ENCODE measurements around the gene TM4SF5. TPM values are rescaled to one million over a fixed set of nuclear protein-coding genes. Genes with fewer than 3 reads are reported as not detected.

Gene TM4SF5
- polyA plus RNA-seq, 1 donor from 2014 or later: not detected

DNA sequence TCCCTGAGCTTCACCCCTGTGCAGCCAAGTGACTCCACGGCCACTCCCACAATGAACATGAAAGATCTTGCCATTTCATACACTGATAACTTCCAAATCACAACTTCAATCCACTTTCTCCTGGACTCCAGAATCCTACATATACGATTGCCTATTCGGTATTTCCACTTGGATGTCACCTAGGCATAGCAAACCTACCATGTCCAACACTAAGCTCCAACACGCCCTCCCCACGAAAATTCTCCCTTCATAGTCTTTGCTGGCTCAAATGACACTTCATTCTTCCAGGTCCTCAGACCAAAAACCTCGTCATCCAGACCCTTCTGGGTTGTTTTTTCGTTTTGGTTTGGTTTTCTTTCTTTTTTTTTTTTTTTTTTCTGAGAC is 19.0 kb downstream of the TM4SF5 start:
- Mint-ChIP-seq H3K27ac (peak overlapping the region in 2 of 3 donors; percentile 7 to 87), H3K4me1 (peaks cover 7 to 15% (median 14%) of the 10 kb centered on the region in 3 donors), H3K4me3 (peak overlapping the region; percentile 75 to 92 (median 82)), H3K27me3 (peaks cover 29% of the 10 kb centered on the region), H3K36me3 (no peaks in the 10 kb centered on the region), H3K9me3 (no peaks in the 10 kb centered on the region)

DNA sequence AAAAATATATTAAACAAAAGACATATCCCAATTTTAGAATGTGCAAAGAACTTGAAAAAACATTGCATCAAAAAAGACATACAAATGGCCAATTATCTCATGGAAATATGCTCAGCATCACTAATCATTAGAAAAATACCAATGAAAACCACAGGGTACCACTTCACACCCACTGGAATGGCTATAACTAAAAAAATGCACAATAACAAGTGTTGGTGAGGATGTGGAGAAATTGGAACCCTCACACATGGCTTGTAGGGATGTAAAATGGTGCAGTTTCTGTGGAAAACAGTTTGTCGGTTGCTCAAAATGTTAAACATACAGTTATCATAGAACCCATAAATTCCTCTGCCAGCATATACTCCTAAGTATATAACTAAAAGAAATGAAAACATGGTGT is 23.5 kb downstream of the TM4SF5 start:
- Mint-ChIP-seq H3K4me3 (peak overlapping the region in 2 of 4 donors; percentile 100), H3K9me3 (no peaks in the 10 kb centered on the region), H3K4me1 (peaks cover 10 to 12% (median 12%) of the 10 kb centered on the region in 3 donors), H3K27ac (no peak overlapping the region), H3K36me3 (peaks cover 4% of the 10 kb centered on the region), H3K27me3 (peaks cover 2% of the 10 kb centered on the region)

GRCh38 chr17:4796552-4796920 is 24.9 kb downstream of the TM4SF5 start:
- Mint-ChIP-seq H3K36me3 (peaks cover 4% of the 10 kb centered on the region), H3K27ac (peak overlapping the region; percentile 30 to 98 (median 96)), H3K9me3 (no peaks in the 10 kb centered on the region), H3K4me3 (peak overlapping the region; percentile 92 to 100 (median 100)), H3K4me1 (peaks cover 6 to 8% (median 6%) of the 10 kb centered on the region in 3 donors), H3K27me3 (no peaks in the 10 kb centered on the region)

- Mint-ChIP-seq H3K36me3 (peaks cover 4% of the 10 kb centered on the region), H3K27ac (peak overlapping the region in 2 of 3 donors; percentile 6 to 86), H3K4me1 (peaks cover 6 to 8% (median 6%) of the 10 kb centered on the region in 3 donors), H3K4me3 (peak overlapping the region in 2 of 4 donors; percentile 26 to 48), H3K27me3 (no peaks in the 10 kb centered on the region), H3K9me3 (no peaks in the 10 kb centered on the region)
These were observed 28.9 kb downstream of the TM4SF5 start for GRCh38 chr17:4800462-4801196.

GRCh38 chr17:4802228-4802627 is 30.5 kb downstream of the TM4SF5 start, which contains the start of gene C17orf114:
C17orf114 (minus strand) TSS chr17:4802328.
- Mint-ChIP-seq H3K27me3 (no peaks in the 10 kb centered on the region), H3K36me3 (no peaks in the 10 kb centered on the region), H3K9me3 (no peaks in the 10 kb centered on the region), H3K4me1 (peaks cover 2 to 6% (median 5%) of the 10 kb centered on the region in 3 donors), H3K4me3 (peak within 1 kb of the TSS in 2 of 4 donors; percentile 48 to 75), H3K27ac (no peak within 1 kb of the TSS)

DNA sequence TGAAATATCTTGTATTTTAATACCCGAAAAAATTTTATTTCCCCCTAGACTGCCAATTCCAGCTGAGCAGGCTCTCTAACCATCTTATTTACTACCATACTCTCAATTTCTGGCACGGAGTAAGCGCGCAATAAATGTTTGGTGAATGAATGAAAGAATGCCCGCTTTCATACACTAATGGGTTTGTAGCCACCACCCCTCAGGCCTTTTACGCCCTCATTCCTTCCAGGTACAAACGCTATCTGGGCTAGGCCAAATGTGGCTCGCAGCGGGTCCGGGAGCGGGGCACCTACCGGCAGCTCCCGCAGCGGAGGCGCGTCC is 34.7 kb downstream of the TM4SF5 start:
- H3K4me3 Mint-ChIP-seq: peak overlapping the region; percentile 67 to 83 (median 78)
- peaks cover 6 to 13% (median 10%) of the 10 kb centered on the region in 3 donors for H3K4me1 Mint-ChIP-seq
- H3K27ac Mint-ChIP-seq: peak overlapping the region in 1 of 3 donors; percentile 35
- peaks cover 6% of the 10 kb centered on the region for H3K36me3 Mint-ChIP-seq
- no peaks in the 10 kb centered on the region for H3K27me3 Mint-ChIP-seq
- no peaks in the 10 kb centered on the region for H3K9me3 Mint-ChIP-seq

GRCh38 chr17:4806777-4807604 is 35.3 kb downstream of the TM4SF5 start, which contains the start of gene PLD2:
PLD2 (plus strand) TSS chr17:4807152; CDS start chr17:4807773, 621 bp downstream.
- peaks cover 6 to 13% (median 10%) of the 10 kb centered on the region in 3 donors for H3K4me1 Mint-ChIP-seq
- peak within 1 kb of the TSS in 1 of 3 donors; percentile 35 for H3K27ac Mint-ChIP-seq
- H3K4me3 Mint-ChIP-seq: peak within 1 kb of the TSS; percentile 79 to 90 (median 85)
- no peaks in the 10 kb centered on the region for H3K9me3 Mint-ChIP-seq
- peaks cover 6% of the 10 kb centered on the region for H3K36me3 Mint-ChIP-seq
- H3K27me3 Mint-ChIP-seq: no peaks in the 10 kb centered on the region

DNA sequence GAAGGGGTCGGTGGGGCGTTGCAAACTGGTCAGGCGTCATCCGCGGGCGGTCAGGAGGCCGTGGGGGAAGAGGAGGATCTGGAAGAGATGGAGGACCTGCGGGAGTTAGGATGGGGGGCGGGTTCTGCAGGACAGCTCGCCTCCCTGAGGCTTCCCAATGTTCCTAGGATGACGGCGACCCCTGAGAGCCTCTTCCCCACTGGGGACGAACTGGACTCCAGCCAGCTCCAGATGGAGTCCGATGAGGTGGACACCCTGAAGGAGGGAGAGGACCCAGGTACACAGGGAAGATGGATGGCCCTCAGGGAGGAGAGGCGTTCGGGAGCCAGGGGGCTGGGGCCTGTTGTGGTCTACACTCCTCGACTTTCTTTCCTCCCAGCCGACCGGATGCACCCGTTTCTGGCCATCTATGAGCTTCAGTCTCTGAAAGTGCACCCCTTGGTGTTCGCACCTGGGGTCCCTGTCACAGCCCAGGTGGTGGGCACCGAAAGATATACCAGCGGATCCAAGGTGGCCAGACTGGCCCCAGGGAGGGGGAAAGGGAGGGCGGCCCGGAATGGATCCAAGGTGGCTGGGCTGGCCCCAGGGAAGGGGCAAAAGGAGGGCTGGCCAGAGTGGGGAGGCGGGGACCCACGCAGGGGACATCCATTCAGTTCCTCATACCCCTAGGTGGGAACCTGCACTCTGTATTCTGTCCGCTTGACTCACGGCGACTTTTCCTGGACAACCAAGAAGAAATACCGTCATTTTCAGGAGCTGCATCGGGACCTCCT is 36.1 kb downstream of the TM4SF5 start:
- H3K4me3 Mint-ChIP-seq: peak overlapping the region; percentile 79 to 90 (median 85)
- peak overlapping the region in 1 of 3 donors; percentile 47 for H3K27ac Mint-ChIP-seq
- peaks cover 6% of the 10 kb centered on the region for H3K36me3 Mint-ChIP-seq
- peaks cover 6 to 13% (median 10%) of the 10 kb centered on the region in 3 donors for H3K4me1 Mint-ChIP-seq
- no peaks in the 10 kb centered on the region for H3K27me3 Mint-ChIP-seq
- no peaks in the 10 kb centered on the region for H3K9me3 Mint-ChIP-seq

DNA sequence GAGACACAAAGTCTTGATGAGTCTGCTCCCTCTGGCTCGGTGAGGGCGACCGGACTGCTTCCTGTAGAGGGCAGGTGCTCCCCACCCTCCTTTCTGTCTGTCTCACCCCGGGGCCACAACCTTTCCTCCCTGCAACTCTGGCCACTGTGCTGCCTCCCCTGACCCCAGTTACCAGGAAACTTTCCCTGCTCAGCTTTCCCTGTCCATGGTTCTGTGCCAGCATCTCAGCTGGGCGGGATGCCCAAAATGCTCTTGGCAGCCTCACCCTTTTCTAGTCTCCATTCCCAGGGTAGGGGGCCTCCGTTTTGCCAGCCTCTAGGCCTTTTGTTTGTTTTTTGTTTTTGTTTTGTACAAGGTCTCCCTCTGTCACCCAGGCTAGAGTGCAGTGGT is 36.7 kb downstream of the TM4SF5 start:
- no peaks in the 10 kb centered on the region for H3K9me3 Mint-ChIP-seq
- no peaks in the 10 kb centered on the region for H3K27me3 Mint-ChIP-seq
- peaks cover 6 to 13% (median 10%) of the 10 kb centered on the region in 3 donors for H3K4me1 Mint-ChIP-seq
- peak overlapping the region; percentile 79 to 90 (median 85) for H3K4me3 Mint-ChIP-seq
- peaks cover 6% of the 10 kb centered on the region for H3K36me3 Mint-ChIP-seq
- peak overlapping the region in 2 of 3 donors; percentile 47 to 95 for H3K27ac Mint-ChIP-seq

GRCh38 chr17:4810696-4811290 is 39.1 kb downstream of the TM4SF5 start:
- Mint-ChIP-seq H3K4me1 (peaks cover 6 to 13% (median 10%) of the 10 kb centered on the region in 3 donors), H3K27me3 (no peaks in the 10 kb centered on the region), H3K4me3 (peak overlapping the region in 1 of 4 donors; percentile 55), H3K36me3 (peaks cover 6% of the 10 kb centered on the region), H3K9me3 (no peaks in the 10 kb centered on the region), H3K27ac (no peak overlapping the region)

DNA sequence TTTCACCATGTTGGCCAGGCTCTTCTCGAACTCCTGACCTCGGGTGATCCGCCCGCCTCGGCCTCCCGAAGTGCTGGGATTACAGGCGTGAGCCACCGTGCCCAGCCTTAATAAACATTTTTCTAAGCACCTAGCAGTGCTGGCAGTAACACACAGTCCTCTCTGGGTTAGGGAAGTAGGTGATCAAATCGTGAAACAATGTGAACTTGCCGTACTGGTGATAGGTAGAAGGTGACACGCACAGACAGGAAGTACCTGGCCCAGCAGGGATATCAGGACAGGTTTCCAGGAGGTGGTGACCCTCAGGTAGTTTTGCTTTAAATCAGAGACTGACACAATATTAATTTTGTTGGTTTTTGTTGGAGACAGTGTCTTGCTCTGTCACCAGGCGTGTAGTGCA is 39.8 kb downstream of the TM4SF5 start:
- H3K27me3 Mint-ChIP-seq: no peaks in the 10 kb centered on the region
- H3K4me3 Mint-ChIP-seq: peak overlapping the region in 1 of 4 donors; percentile 15
- no peaks in the 10 kb centered on the region for H3K9me3 Mint-ChIP-seq
- H3K4me1 Mint-ChIP-seq: peaks cover under 1 to 8% (median 8%) of the 10 kb centered on the region in 3 donors
- peaks cover 6% of the 10 kb centered on the region for H3K36me3 Mint-ChIP-seq
- no peak overlapping the region for H3K27ac Mint-ChIP-seq

DNA sequence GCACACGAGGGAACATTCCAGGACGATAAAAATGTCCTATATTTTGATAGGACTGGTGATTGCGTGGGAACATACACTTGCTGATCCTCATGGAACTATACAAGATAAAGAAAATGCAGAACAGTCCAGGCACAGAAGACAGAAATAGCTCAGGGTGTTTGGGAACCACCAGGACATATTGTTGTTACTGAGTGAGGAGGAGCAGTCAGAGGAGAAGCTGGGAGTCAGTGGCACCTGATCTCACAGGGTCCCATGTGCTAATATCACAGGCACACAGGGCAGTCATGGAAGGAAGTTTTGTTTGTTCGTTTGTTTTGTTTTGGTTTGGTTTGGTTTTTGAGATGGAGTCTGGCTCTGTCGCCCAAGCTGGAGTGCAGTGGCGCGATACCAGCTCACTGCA is 41.0 kb downstream of the TM4SF5 start:
- no peaks in the 10 kb centered on the region for H3K27me3 Mint-ChIP-seq
- no peak overlapping the region for H3K4me3 Mint-ChIP-seq
- peak overlapping the region in 1 of 3 donors; percentile 5 for H3K27ac Mint-ChIP-seq
- peaks cover 6% of the 10 kb centered on the region for H3K36me3 Mint-ChIP-seq
- no peaks in the 10 kb centered on the region for H3K9me3 Mint-ChIP-seq
- peaks cover 0 to 8% (median 8%) of the 10 kb centered on the region in 3 donors for H3K4me1 Mint-ChIP-seq

DNA sequence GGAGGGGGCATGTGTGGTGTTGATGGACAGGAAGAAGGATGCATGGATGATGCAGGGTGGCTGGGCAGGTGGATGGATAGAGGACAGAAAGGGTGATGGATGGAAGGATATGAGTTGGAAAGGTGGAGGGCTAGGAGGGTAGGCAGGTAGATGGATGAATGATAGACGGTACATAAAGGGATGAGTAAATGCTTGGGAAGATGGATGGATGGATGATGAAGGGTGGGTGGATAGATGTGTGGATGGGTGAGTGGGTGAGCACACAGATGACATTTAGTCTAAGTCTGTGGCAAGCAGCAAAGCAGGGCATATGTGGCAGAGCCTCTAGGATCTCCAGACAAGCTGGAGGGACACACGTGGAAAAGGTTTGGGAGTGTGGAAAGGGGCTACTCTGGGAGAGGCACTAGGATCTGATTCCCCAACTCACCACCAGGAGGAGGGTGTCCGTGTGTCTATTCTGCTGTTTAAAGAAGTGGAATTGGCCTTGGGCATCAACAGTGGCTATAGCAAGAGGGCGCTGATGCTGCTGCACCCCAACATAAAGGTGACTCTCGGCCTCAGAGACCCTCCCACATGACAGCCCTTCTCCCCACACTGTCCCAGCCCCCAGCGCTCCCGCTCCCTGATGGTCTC is 43.5 kb downstream of the TM4SF5 start:
- Mint-ChIP-seq H3K9me3 (no peaks in the 10 kb centered on the region), H3K36me3 (peaks cover 5% of the 10 kb centered on the region), H3K27ac (no peak overlapping the region), H3K27me3 (no peaks in the 10 kb centered on the region), H3K4me1 (peaks cover 0 to 6% (median 0%) of the 10 kb centered on the region in 3 donors), H3K4me3 (no peak overlapping the region)

DNA sequence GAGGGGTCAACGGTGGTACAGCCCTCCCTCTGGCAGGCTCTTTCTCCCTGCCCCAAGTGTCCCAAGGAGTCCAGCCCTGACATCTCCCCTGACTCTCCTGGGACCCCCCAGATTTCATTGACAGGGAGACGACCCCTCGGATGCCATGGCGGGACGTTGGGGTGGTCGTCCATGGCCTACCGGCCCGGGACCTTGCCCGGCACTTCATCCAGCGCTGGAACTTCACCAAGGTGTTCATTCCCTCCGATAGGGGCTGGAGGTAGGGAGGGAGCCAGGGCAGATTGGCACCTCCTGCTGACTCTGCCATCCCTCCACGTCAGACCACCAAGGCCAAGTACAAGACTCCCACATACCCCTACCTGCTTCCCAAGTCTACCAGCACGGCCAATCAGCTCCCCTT is 45.1 kb downstream of the TM4SF5 start:
- no peaks in the 10 kb centered on the region for H3K9me3 Mint-ChIP-seq
- no peak overlapping the region for H3K27ac Mint-ChIP-seq
- peaks cover 0 to 4% (median 0%) of the 10 kb centered on the region in 3 donors for H3K4me1 Mint-ChIP-seq
- H3K27me3 Mint-ChIP-seq: no peaks in the 10 kb centered on the region
- H3K36me3 Mint-ChIP-seq: peaks cover 3% of the 10 kb centered on the region
- H3K4me3 Mint-ChIP-seq: no peak overlapping the region

All from IgD-negative memory B cell (primary cell).